HG03025 (cell line): ENCODE results near the gene P2RY10.
A peak's percentile ranks its signal among the peaks of the same experiment; 100 is the strongest.
"Not testable (repeated sequence)": the region's sequence is repeated elsewhere in the genome, so short reads cannot be mapped to it uniquely, and the experiment has no call there.

Experiments
- ATAC-seq: cut with Tn5 transposase; IDR thresholded peaks from one replicate; pipeline ENCODE4 v1.9.1; 2021; ENCODE audit warnings: mild to moderate bottlenecking, moderate library complexity; ENCODE audit not compliant: unreplicated experiment, low FRiP score

Gene P2RY10

GRCh38 chrX:78945186-78945912 is at the start of gene P2RY10:
P2RY10 (plus strand) TSS chrX:78945391; CDS start chrX:78960521, 15,130 bp downstream.
- peak; percentile 64 for ATAC-seq

GRCh38 chrX:78922754-78923153 is 22.4 kb upstream of the P2RY10 start:
- no peak for ATAC-seq

GRCh38 chrX:78923198-78924015 is 21.8 kb upstream of the P2RY10 start:
- ATAC-seq, result peak; percentile 79

GRCh38 chrX:78931814-78932213 is 13.4 kb upstream of the P2RY10 start:
- no peak for ATAC-seq

GRCh38 chrX:78934866-78935265 is 10.3 kb upstream of the P2RY10 start:
- no peak for ATAC-seq

- no peak for ATAC-seq
Measured at GRCh38 chrX:78944351-78944750, 840 bp upstream of the P2RY10 start.

- no peak for ATAC-seq
Measured at GRCh38 chrX:78946178-78946931, 1.2 kb downstream of the P2RY10 start.

GRCh38 chrX:78950009-78950835 is 5.0 kb downstream of the P2RY10 start:
- no peak for ATAC-seq

- no peak for ATAC-seq
Measured at GRCh38 chrX:78957049-78957767, 12.0 kb downstream of the P2RY10 start.

- peak; percentile 76 for ATAC-seq
Measured at GRCh38 chrX:78957768-78958130, 12.6 kb downstream of the P2RY10 start.

- ATAC-seq, result no peak
Measured at GRCh38 chrX:78958419-78959116, 13.4 kb downstream of the P2RY10 start.

- no peak for ATAC-seq
Measured at GRCh38 chrX:78960888-78961287, 15.7 kb downstream of the P2RY10 start.

- ATAC-seq, result no peak
Measured at GRCh38 chrX:78964598-78964997, 19.4 kb downstream of the P2RY10 start.

GRCh38 chrX:78979789-78980464 is 34.7 kb downstream of the P2RY10 start:
- peak; percentile 99 for ATAC-seq

GRCh38 chrX:78989349-78989748 is 44.2 kb downstream of the P2RY10 start:
- no peak for ATAC-seq

GRCh38 chrX:78997870-78998558 is 52.8 kb downstream of the P2RY10 start:
- ATAC-seq, result no peak

- not testable (repeated sequence) for ATAC-seq
Measured at GRCh38 chrX:79007540-79007939, 62.3 kb downstream of the P2RY10 start.
